ENCODE measurements around the gene DMXL2.
"Not testable (repeated sequence)": the region's sequence is repeated elsewhere in the genome, so short reads cannot be mapped to it uniquely, and the experiment has no call there.

The DMXL2 gene

GRCh38 chr15:51621936-51622603 lies 501 bp downstream of the DMXL2 start:
- peak; percentile 2 for DNase-seq (ENCODE audit: low read depth, low spot score)

GRCh38 chr15:51621155-51621765 lies 1.3 kb downstream of the DMXL2 start:
- no peak for DNase-seq (ENCODE audit: low read depth, low spot score)

GRCh38 chr15:51620641-51621040 lies 1.9 kb downstream of the DMXL2 start:
- no peak for DNase-seq (ENCODE audit: low read depth, low spot score)

DNA sequence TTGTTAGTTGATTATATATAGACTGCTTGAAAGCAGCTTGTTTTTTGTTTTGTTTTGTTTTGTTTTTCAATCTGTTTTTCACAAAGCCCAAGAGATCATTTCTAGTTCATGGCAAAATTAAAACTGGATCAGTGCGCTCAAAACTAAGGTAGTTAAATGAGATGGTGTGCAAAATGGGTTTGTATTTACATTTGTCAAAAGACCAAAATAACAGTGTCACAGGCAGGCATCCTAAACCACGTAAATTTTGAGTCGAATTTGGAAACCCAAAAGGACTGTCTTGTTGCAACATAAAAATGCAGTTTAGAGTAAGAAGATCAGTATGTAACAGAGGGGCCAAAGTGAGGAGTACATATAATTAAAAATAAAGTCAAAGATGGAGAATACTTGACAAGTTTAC lies 2.4 kb downstream of the DMXL2 start:
- no peak for DNase-seq (ENCODE audit: low read depth, low spot score)

DNA sequence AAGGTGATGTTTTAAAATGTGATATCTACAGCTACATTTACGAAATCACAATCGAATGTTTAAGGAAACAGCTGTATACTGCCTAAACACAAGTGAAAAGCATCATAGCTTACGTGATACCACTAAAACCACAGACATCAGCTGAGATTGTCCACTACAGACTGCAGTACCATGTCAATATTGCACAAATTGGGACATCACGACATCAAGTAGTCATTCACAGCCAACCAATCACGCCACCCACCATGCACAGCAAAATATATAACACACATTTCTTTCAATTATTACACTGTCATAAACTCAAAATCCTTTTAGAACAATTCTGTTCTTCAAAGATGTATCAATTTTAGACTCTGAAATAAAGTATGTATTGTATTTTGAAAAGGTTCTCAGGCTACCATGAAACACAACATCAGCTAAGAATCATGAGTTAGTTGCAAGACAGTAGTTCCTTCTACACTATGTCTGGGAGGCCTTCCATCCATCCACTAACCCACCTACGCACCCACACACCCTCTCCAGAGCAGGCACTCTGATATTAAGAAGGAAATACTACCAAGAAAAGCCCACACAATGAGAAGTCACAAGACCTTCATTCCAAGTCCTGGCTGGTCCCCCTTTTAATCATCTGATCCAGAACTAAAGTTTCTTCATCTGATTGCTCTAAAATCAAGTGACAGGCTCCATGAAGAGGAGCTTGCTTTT lies 3.1 kb downstream of the DMXL2 start:
- no peak for DNase-seq (ENCODE audit: low read depth, low spot score)

DNA sequence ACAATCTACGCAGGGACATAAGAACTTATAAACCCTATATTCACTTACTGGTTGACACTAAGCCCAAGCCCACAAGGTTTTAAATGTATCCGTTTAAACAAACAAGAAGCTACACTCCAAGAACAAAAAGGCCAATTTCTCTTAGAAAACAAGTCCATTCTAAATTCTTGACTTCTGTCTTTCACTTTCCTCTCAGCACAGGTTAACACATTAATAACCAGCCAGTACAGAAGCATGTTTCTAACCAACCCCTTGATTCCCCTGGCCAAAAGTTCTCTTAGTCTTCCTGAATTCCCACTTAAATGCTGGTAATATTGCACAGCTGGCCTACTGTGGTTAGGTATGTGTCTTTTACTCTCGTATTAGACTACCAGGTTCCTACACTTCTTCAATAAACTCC lies 4.7 kb downstream of the DMXL2 start:
- DNase-seq (ENCODE audit: low read depth, low spot score), result no peak

DNA sequence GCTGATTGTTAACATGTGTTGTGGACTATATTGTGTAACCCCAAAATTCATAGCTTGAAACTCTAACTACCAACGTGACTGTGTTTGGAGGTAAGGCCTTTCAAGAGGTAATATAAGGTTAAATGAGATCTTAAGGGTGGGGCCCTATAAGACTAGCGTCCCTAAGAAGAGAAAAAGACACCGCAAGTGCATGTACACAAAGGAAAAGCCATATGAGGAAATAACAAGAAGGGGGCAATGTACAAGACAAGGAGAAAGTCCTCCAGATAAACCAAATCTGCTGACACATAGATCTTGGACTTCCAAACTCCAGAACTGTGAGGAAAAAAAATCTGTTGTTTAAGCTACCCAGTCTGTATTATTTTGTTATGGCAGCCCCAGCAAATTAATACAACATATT lies 8.6 kb downstream of the DMXL2 start:
- DNase-seq (ENCODE audit: low read depth, low spot score), result no peak

DNA sequence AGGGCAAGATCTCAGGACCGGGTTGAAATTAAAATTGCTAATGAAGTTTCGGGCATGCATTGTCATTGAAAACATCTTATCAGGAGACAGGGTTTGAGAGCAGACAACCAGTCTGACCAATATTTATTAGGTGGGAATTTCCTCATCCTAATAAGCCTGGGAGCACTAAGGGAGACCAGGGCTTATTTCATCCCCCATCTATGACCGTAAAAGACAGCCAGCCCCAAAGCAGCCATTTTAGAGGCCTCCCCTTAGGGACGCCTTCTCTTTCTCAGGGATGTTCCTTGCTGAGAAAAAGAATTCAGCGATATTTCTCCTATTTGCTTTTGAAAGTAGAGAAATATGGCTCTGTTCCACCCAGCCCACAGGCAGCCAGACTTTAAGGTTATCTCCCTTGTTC lies 9.9 kb downstream of the DMXL2 start:
- DNase-seq (ENCODE audit: low read depth, low spot score), result not testable (repeated sequence)

- DNase-seq (ENCODE audit: low read depth, low spot score), result not testable (repeated sequence)
Observed at GRCh38 chr15:51603462-51603948, 19.1 kb downstream of the DMXL2 start.

DNA sequence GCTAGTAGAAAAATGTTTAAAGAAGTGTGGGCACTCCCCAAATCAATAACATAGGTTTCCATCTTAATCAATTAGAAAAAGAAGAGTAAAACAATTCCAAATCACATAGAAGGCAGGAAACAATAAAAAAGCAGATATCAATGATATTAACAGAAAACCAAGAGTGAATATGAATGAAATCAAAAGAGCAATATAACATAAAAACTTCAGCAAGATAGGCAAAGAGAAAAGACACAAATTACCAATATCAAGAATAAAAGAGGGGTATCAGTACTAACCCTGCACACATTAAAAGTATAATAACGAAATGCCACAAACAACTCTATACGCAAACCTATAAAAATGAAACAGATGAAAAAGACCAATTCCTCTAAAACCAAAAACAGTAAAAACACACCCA lies 19.6 kb downstream of the DMXL2 start:
- DNase-seq (ENCODE audit: low read depth, low spot score), result no peak

GRCh38 chr15:51602484-51602883 lies 20.1 kb downstream of the DMXL2 start:
- DNase-seq (ENCODE audit: low read depth, low spot score), result no peak

DNA sequence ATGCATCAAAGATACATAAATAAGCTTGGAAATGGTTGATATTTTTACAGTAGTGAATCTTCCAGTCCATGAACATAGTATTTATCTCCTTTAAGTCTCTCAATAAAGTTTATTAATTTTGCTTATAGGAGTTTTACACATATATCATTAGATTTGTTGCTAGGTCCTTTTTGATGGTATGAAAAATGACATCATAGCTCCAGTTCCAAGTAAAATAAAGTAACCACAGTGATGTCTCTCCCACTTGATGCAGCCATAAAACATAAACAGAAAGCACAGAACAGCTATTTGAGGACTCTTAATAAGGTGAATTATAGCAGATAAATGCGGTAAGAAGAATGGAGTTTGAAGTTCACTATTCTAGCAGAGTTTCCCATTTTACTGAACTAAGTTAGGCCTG lies 20.8 kb downstream of the DMXL2 start:
- no peak for DNase-seq (ENCODE audit: low read depth, low spot score)

DNA sequence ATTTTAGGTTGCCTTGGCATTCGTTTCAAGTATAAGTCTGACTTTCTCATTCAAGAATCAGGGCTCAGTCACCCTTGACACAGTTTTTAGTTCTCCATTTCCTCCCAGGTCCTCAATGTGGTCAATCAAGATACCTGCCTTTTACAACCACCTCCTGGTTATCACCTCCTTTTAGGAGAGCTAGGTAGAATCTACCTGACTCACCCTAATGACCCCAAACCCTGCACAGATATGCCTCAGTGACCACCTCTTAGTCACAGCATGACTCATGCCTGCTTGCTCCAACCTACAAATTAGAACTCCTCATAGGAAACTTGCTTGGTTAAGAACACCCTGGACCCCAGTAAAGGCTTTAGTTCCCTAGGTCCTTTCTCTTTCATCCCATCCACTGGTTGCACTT lies 22.5 kb downstream of the DMXL2 start:
- no peak for DNase-seq (ENCODE audit: low read depth, low spot score)

GRCh38 chr15:51589881-51590568 lies 32.5 kb downstream of the DMXL2 start:
- DNase-seq (ENCODE audit: low read depth, low spot score), result no peak

DNA sequence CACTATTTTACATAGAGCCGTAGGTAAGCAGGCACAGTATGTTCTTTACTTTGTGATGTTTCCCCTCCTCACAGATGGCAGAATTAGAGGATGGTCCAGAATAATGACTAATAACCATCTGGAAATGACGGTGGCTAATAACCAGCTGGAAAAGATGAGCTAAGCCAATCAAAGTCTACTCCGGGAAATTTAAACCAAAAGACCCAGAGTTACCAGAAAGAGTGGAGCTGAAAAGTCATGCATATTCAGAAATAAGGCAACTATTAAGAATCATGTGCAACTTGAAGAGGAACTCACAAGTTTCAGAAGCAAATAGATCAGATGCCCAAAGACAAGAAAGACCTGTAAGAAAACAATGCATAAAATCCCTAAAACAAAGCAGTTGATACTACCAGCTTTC lies 33.6 kb downstream of the DMXL2 start:
- DNase-seq (ENCODE audit: low read depth, low spot score), result no peak

GRCh38 chr15:51585986-51586385 lies 36.6 kb downstream of the DMXL2 start:
- no peak for DNase-seq (ENCODE audit: low read depth, low spot score)

- no peak for DNase-seq (ENCODE audit: low read depth, low spot score)
Observed at GRCh38 chr15:51580982-51581381, 41.6 kb downstream of the DMXL2 start.

DNA sequence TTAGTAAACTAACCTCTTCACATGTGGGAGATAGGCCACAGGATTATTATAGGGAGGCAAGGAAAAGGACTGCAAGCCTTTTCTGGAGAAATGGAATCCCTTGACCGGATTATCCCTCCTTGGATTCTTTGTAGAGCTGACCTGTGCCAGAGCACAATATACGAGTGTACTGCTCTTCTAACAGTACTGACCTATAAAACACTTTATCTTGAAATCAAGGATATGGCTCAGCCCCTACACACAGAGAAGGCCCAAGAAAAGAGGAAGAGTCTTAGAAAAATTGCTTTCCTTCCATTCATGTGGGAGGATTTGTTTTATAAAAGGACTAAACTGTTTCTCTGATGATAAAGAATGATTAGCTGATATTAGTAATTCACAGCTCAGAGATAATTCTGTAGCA lies 42.2 kb downstream of the DMXL2 start:
- no peak for DNase-seq (ENCODE audit: low read depth, low spot score)

DNA sequence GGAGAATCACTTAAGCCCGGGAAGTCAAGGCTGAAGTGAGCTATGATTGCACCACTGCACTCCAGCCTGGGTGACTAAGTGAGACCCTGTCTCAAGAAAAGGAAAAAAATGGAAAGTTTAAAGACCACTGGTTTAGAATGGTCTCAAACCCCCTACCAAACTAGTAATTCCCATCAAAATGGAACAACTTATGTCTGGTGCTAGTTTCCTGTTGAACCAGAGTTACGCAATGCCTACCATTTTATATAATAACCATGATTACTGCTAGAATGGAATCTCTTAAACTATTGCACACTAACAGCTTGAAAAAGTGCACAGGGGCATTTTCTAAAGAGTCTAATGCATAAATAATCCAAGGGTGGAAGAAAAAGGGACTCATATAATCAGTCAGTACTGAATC lies 43.6 kb downstream of the DMXL2 start:
- no peak for DNase-seq (ENCODE audit: low read depth, low spot score)

DNA sequence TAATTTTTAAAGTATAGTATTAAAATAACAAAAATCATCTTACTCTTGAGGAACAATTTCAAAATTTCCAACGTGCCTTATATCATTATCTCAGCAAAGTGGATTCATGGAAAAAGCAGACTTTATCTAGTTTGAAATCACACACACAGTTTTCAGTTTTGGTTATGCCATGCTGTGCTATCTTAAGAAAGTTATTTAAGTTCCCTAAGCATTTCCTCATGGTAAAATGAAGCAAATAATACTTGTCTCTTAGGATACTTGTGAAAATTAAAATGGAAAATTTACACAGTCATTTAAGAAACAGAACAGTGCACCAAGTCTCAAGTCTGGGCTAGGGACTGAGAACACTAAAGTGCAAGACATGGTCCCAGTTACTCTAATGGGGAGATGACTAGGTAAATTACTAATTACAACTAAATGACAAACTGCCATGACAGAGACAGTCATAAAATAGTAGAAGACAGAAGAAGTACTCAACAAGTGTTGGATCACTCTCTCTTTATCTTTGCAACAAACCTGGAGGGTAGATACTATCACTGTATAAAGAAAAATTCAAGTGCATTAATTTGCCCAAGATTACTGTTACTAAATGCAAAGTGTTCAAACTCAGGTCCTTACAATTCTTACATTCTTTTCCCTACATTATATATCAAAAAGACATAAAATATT lies 44.8 kb downstream of the DMXL2 start:
- DNase-seq (ENCODE audit: low read depth, low spot score), result no peak

DNA sequence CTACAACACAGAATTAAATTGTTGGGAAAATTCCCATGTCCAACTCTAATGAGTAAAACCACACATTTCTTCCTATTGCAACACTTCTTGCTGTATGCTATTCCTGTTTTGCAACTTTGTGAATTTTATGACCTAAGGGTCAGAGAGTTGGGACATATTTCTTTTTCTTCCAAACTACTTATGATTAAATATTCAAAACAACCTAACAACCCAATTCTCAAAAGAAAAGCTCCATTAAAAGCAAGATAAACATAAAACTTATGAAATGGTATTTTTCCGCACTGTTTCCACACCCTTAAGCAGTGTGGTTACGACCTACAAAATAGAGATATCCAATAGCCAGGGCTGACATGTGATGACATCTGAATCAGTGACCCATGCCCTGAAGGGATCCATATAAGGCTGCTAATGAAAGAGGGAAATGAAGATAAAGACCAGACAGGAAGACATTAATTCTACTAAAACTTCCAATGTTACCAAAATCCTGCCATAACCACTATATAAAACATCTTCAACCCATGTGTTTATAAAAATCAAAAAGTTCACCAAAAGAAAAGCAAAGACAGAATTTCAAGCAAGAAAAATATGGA lies 45.6 kb downstream of the DMXL2 start:
- DNase-seq (ENCODE audit: low read depth, low spot score), result no peak
